ENCODE results near the gene KRTAP25-1.

DNA sequence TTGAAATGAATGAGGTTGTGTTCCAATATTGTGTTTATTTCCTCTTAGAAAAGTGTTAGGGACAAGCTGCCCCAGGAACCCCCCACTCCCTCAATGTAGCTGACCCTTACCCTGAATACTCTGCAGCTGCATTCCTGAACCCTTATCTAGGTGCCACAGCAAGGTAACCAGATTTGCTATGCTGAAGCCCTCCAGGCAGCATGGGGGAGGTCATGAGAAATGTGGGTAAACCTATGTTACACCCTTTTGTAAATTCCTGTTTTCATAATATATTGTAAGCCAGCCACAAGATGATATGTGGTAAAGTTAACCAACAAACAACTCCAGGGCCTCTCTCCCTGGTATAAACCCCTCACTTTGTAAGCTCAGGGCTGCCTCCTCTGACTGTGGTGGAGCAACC lies 45.6 kb downstream of the KRTAP25-1 start:
- TF ChIP-seq CTCF (IDR thresholded peaks at IDR 0.05), result no peak
- TF ChIP-seq POLR2A (IDR thresholded peaks at IDR 0.05), result no peak
